Ishikawa (cell line): Measurements from ENCODE around the gene SMPD3.

Experiments
- EP300 ChIP-seq: IDR thresholded peaks from 2 replicates; pipeline ENCODE4 v1.6.1; 2012; ENCODE audit warnings: borderline replicate concordance
- FOXM1 ChIP-seq: IDR thresholded peaks from 2 replicates; pipeline ENCODE4 v1.6.1; 2012; ENCODE audit warnings: low read depth, borderline replicate concordance
- NFIC ChIP-seq: IDR thresholded peaks from 2 replicates; pipeline ENCODE4 v1.6.1; 2012
- TF ChIP-seq, protein P1 (sequence below): IDR thresholded peaks from 2 replicates; pipeline ENCODE4 v1.6.1; 2012
- TF ChIP-seq, protein P2 (sequence below): IDR thresholded peaks from 2 replicates; pipeline ENCODE4 v1.6.1; 2012

DNA sequence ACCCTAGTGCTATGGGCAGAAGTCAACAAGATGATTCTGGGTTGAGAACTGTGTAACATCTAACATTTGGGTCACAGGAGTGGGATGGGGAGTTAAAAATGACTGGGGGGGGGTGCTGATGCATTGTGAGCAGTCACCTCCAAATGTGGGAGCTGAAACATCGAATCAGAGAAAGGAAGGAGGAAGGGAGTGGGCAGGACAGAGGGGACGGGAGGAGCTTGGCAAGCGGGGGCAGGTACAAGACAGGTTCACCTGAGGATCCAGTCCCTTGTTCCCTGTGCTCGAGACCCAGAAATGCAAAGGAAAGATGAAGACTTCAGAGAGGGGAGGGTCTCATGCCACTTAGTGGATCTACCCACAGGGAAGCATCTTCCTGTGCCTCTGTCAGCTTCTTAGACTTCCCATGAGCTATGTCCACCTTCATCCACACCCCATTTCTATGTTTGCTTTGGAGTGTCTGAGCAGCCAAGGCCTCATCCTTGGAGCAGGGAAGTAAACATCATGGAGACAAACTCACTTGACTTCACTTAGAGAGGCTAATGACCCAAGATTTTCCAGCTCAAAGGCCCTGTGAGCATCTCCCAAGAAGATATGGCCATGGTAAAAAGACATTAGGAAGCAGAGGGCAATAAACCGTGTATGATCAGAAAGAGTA, 20.5 kb downstream of the SMPD3 start:
- TF ChIP-seq EP300 (no peak), FOXM1 (no peak), NFIC (no peak)
- TF ChIP-seq, protein P1, sequence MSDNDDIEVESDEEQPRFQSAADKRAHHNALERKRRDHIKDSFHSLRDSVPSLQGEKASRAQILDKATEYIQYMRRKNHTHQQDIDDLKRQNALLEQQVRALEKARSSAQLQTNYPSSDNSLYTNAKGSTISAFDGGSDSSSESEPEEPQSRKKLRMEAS = no peak
- TF ChIP-seq, protein P2, sequence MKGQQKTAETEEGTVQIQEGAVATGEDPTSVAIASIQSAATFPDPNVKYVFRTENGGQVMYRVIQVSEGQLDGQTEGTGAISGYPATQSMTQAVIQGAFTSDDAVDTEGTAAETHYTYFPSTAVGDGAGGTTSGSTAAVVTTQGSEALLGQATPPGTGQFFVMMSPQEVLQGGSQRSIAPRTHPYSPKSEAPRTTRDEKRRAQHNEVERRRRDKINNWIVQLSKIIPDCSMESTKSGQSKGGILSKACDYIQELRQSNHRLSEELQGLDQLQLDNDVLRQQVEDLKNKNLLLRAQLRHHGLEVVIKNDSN = no peak
